ENCODE measurements around the gene DTD1.

- TF ChIP-seq CTCF (IDR thresholded peaks at IDR 0.05; ENCODE audit: low read length): no peak
- TF ChIP-seq EZH2 (IDR thresholded peaks at IDR 0.05; ENCODE audit: borderline replicate concordance, low read length): no peak
Measured at GRCh38 chr20:18738888-18739287, 151.0 kb downstream of the DTD1 start.
